Astrocyte (in vitro differentiated cells and primary cell): Measurements from ENCODE around the gene EZH1.

Experiments used
- CTCF ChIP-seq: IDR thresholded peaks from 2 replicates; pipeline ENCODE4 v1.5.1; 2011; ENCODE audit warnings: low read depth, mild to moderate bottlenecking, inconsistent platforms, low read length, moderate library complexity; ENCODE audit not compliant: insufficient read depth
- EZH2 ChIP-seq: IDR thresholded peaks from 2 replicates; pipeline ENCODE4 v1.6.1; 2012; ENCODE audit warnings: mild to moderate bottlenecking, low read length, inconsistent platforms; ENCODE audit not compliant: insufficient read depth

DNA sequence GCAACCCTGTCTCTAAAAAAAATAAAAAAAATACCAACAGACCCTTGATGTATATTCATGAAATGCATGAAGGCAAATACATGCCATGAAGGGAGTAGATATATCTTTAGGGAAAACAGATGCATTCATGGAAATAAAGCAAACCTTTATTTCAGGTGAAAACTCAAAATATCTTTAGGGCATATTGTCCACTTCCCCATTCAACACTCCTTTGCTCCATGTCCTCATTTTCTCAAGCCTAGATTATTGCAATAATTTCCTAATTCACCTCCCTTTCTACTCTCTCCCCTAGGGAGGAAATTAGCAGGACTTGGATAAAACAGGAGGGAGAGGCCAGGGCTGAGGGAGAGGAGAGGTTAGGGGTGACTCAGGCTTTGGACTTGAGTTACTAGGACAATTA, 22.7 kb upstream of the EZH1 start:
- TF ChIP-seq CTCF, result no peak
- no peak for TF ChIP-seq EZH2
